ENCODE data around the gene DEF6. TPM values are rescaled to one million over a fixed set of nuclear protein-coding genes. Genes with fewer than 3 reads are reported as not detected.

Gene DEF6, protein sequence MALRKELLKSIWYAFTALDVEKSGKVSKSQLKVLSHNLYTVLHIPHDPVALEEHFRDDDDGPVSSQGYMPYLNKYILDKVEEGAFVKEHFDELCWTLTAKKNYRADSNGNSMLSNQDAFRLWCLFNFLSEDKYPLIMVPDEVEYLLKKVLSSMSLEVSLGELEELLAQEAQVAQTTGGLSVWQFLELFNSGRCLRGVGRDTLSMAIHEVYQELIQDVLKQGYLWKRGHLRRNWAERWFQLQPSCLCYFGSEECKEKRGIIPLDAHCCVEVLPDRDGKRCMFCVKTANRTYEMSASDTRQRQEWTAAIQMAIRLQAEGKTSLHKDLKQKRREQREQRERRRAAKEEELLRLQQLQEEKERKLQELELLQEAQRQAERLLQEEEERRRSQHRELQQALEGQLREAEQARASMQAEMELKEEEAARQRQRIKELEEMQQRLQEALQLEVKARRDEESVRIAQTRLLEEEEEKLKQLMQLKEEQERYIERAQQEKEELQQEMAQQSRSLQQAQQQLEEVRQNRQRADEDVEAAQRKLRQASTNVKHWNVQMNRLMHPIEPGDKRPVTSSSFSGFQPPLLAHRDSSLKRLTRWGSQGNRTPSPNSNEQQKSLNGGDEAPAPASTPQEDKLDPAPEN
- total RNA-seq: 11.6 TPM

DNA sequence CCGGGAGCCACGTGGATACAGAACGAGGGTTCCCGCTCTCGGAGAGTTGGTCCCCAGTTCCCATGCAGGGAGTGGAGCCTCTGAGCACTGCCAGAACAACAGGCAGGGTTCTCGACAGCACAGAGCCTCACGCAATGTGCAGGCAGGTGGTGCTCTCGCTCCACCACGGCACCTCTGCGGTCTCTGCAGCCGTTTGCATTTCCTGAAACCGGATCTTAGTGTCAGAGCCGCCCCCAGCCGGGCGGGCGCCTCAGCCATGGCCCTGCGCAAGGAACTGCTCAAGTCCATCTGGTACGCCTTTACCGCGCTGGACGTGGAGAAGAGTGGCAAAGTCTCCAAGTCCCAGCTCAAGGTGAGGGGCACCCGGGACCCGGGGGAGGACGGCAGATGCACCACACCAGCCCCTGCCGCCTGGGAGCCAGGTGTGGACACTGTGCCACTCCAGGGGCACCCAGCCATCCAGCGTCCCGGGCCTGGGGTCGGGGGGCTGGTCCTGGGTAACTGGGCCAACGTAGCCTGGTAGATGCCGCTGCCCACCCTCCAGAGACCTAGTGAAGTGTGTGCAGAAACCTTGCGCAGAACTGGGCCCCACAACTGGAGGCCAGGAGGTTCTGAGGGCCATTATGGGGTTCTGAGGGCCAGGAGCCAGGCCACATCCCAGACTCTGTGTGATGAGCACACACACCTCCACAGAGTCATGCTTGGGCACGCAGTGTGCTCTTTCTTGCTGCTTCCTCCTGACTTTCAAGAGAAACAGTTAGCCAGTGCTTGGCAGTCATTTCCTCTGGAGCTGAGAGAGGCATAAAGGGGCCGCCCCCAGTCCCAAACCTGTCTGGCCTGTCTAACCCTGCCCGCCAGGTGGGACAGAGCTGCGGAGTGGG lies at the start of gene DEF6:
TSS of gene DEF6 (plus strand) at position 218 of the 881 bp plus-strand sequence. CDS start at position 257, 39 bp downstream.
- ATAC-seq: peak; percentile 94
- intact Hi-C loops (cut with DNase I): no loop called here
- peak; percentile 87 for DNase-seq (ENCODE audit: low spot score)

DNA sequence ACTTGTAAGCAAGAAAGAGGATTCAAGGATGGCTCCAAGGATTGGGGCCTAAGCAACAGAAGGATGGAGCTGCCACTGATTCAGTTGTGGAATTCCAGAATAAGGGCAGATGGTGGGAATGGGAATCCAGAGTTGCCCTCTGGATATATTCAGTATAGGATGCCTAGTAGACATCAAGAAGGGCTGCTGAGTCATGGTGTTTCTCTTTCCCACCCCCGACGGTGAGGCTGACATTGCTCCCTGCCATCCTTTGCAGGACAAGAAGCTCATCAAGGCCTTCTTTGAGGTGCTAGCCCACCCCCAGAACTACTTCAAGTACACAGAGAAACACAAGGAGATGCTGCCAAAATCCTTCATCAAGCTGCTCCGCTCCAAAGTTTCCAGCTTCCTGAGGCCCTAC lies 49.3 kb upstream of the DEF6 start:
- intact Hi-C loops (cut with DNase I): no loop called here
- no peak for ATAC-seq
- DNase-seq (ENCODE audit: low spot score): peak; percentile 28

DNA sequence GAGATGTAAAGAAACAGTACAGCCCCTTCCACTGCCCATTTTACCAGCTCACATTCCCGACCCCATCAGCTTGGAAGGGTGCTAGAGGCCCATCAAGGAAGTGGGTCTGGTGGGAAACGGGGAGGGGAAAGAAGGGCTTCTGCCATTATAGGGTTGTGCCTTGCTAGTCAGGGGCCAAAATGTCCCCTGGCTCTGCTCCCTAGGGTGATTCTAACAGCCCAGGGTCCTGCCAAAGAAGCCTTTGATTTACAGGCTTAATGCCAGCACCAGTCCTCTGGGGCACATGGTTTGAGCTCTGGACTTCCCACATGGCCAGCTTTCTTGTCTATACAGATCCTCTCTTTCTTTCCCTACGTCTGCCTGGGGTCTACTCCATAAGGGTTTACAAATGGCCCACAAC lies 48.7 kb upstream of the DEF6 start:
- ATAC-seq (no peak), DNase-seq (ENCODE audit: low spot score) (no peak)
- intact Hi-C loops (cut with DNase I): no loop called here

DNA sequence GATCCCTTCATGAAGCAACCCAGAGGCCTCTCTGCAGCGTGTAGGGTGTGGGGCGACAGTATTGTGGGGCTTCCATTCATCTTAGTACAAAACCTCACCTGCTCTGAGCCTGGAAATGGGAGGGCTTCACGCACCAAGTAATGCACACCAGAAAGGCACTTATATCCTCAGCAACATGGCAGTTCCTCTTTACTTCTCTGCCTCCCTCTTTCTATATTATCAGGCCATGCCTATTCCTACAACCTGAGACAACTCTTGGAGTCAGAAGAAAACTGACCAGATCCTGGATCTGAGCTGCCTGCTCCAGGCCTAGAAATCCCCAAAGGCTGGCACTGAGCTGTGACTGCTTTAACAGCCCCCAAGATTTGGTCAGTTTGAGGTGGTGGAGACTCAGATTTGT lies 45.7 kb upstream of the DEF6 start:
- ATAC-seq: no peak

DNA sequence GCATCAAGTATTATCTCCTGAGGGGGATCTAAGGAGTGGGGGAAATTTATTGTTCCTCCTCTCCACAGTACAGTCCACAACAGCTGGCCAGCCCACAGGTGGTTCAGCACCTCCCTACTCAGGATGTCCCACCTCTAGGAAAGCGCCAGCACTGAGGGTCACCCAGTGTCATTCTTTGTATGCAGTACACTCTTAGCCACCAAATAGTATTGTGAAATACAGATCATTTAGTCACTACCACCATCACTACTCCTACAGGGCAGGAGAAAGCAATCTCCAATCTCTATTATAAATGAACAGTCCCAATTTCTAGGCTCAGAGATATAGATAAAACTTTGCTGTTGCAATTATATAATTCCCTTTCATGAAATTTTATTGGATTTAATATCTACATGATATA lies 44.4 kb upstream of the DEF6 start:
- intact Hi-C loops (cut with DNase I): no loop called here
- DNase-seq (ENCODE audit: low spot score): peak; percentile 47
- peak; percentile 31 for ATAC-seq

More for the DNA sequence above, 45.7 kb upstream of the DEF6 start:
- intact Hi-C loops (cut with DNase I): no loop called here
- peak; percentile 17 for DNase-seq (ENCODE audit: low spot score)

DNA sequence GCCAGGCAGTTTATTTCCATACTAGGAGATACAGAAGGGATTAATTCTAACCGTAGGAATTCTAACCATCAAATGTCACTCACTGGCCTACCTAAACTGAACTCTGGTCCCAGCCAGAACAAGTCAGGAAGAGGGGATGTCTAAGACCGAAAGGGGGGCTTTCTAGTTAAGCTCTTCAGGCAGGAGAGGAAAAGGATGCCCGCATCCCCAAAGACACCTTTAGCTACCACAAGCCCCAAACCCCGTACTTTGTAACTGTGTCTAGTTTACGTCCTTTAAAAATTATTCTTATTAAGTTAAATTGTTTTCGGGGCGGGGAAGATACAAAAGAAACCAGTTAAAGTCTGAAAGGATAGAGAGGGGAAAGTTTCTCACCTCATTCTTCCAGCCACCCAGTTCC lies 39.3 kb upstream of the DEF6 start:
- ATAC-seq (no peak), DNase-seq (ENCODE audit: low spot score) (no peak)
- intact Hi-C loops (cut with DNase I): no loop called here

DNA sequence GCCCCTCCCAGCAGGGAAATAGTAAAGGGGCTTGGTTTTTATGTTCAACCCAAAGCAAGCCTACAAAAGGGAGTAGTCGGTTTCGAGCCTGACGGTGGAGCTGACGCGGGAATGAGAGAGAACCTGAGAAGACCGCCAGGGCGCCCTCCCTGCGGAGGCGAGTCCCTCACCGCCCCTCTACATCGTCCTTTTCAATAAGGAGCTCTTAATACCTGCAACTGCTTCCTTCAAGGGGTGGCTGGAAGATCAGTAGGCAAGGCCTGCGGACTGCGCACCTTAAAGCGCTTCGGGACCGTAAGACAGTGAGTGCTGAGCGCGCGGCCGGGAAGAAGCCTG lies 38.8 kb upstream of the DEF6 start:
- DNase-seq (ENCODE audit: low spot score): peak; percentile 69
- intact Hi-C loops (cut with DNase I): no loop called here
- peak; percentile 23 for ATAC-seq

DNA sequence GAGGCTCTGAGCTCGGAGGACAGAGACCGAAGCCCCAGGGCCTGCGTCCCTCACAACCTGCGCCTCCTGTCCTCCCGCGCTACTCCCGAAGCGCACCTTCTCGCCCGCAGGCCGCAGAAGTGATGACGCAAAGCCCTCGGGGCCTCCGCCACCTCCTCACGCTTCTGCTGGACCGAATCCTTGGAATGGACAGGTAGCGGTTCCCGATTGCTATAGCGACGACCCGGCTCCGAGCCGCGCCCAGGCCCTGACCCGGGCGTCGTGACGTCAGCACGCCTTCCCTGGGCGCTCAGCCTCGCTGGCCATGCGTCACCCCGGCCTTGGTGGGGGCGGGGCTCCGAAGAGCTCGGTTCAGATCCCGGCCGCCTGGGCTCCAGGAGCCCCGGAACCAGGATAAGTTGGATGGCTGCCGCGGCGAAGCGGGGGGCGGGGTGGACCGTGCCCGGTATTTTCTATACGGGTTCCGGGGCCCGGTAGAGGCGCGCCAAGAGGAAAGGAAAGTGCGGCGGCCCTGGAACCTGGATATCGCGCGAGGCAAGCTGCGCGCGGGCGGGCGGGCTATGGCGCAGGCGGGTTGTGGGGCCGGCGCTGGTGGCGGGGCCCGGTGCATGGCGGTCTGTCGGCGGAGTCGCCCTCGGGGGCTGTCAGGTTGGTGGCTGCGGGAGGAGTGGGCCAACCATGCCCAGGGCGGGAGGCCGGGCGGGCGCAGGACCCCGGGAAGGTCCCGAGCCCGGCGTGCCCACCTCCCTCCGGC lies 38.2 kb upstream of the DEF6 start, which contains the start of gene ZNF76:
TSS of gene ZNF76 (plus strand) at position 542 of the 754 bp plus-strand sequence. CDS start 21,417 bp downstream, outside the sequence.
- intact Hi-C loops (cut with DNase I): no loop called here
- ATAC-seq: peak; percentile 98
- peak; percentile 99 for DNase-seq (ENCODE audit: low spot score)

DNA sequence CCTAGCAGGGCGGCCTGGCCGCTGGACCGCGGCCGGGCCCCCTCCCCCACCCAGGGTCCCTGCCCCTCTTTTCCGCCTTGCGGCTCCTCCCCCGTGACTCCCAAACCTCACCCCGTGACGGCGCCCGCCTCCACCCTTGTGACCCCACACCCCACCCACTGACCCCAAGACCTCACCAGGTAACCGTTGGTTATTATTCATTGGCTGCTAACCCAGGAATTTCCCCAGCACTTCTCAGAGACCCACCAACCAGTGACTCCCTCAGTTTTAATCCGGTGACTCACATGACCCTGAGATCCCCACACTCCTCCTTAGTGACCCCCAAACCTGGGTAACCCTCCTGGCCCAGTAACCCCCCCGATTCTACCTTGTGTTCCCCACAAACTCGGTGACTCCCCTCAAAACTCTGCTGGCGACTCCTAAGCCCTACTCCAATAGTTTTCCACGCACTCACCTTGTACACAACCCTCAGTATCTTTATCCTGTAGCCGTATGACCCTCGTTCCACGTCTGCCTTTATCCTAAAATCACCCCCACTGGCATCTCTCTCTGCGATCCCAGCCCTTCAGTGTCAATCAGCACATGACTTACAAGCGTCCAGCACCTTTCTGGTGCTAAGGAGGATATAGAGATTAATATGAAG lies 37.5 kb upstream of the DEF6 start:
- intact Hi-C loops (cut with DNase I): no loop called here
- ATAC-seq: peak; percentile 65
- DNase-seq (ENCODE audit: low spot score): peak; percentile 87

DNA sequence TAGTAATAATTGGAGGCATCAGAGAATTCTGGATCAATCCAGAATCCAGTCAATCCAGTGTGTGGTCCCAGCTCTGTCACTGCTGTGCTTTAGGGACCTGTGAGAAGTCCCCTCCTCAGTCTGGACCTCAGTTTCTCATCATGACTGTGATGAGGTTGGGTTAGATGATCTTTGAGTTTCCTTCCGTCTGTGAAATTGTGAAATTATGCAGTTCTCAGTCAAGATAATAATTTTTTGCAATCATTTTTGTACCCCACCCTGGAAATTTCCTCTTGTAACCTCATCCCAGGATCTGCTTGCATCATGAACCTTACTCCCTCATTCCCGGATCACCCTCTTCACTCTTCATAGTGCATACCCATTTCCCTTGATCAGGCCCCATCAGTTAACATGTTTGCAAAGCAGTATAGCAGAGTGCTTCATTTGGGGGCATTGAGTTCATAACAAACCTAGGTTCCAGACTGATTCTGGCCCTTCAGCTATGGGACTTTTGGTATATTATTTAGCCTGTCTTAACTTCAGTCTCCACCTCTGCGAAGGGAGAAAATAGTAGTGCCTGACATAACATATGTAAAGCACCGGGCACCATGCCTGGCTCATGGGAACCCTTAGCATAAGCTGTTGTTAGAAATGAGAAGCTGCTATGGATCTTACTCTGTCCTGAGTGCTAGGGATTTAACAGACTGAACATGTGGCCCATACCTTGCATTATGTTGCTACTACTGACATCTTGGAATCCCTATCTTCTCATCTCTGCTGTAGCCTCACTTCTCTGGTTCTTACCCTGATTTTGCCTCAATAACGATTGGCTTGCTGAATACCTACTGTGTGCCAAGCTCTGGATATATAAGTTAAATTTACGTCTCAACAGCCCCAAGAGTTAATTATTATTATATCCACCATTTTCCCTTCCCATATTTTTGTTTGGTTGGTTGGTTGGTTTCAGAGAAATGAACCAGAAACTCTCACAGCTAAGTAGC lies 36.7 kb upstream of the DEF6 start:
- intact Hi-C loops (cut with DNase I): no loop called here
- peak; percentile 2 for ATAC-seq
- no peak for DNase-seq (ENCODE audit: low spot score)

DNA sequence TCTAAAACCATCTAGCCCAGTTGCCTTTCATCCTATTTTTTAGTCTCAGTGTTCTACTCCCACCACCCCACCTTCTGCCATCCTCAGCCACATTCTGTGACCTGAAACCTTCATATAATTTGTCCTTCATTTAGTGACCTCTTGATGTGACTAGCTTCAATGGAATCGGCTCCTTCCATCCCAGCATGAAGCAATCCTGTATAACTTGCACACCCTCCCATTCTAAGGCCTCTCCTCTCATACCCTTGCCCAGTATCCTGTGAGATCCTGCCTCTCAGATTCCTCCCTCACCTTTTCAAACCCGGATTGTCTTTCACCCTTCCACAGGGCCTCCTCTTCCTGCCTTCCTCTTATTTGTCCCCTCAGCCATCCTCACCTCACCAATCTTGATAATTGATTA lies 35.0 kb upstream of the DEF6 start:
- ATAC-seq (no peak), DNase-seq (ENCODE audit: low spot score) (no peak)
- intact Hi-C loops (cut with DNase I): no loop called here

DNA sequence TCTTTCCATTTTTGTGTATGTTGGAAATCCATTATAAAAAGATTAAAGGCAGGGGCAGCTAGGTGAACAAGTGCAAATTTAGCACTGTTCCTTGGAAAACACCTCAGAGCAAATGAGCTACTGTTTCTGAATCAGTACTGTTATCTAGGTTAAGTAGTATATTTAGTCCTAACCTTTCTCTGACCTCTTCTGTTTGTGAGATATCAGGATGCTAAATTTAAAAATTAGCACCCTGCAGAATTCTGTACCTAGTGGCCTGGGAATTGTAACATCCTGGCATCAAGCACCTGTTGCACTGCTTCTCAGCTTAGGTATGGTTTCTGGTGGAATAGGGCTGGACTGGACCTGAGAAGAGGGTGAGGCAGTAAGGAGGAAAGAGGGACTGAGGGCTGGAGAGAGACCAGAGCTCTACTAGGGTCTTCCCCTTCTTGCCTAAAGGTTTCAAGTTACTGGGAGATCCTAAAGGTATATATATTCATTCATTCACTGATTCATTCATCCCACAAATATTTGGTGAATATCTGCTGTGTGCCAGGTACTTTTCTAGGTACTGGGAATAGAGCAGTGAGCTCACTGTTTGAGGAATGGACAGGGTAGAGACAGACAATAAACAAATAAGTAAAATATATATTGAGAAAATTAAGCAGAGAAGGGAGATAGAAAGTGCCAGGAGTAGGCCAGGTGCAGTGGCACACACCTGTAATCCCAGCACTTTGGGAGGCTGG lies 32.9 kb upstream of the DEF6 start:
- intact Hi-C loops (cut with DNase I): no loop called here
- ATAC-seq (no peak), DNase-seq (ENCODE audit: low spot score) (peak; percentile 2)

DNA sequence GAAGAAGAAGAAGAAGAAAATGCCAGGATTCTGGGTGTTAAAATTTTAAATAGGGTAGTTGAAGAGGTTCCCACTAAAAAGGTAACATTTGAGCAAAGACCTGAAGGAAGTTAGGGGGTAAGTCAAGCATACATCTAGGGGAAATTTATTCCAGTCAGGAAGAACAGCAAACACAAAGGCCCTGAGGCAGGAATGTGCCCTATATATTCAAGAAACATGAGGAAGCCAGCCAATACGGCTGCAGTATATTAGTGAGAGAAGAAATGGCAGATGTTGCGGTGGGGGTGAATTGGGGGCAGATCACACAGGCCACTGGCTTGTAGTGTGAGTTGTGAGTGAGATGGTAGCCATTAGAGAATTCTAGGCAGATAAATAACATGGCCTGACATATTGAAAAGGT lies 32.1 kb upstream of the DEF6 start:
- ATAC-seq: no peak
- intact Hi-C loops (cut with DNase I): no loop called here
- no peak for DNase-seq (ENCODE audit: low spot score)

DNA sequence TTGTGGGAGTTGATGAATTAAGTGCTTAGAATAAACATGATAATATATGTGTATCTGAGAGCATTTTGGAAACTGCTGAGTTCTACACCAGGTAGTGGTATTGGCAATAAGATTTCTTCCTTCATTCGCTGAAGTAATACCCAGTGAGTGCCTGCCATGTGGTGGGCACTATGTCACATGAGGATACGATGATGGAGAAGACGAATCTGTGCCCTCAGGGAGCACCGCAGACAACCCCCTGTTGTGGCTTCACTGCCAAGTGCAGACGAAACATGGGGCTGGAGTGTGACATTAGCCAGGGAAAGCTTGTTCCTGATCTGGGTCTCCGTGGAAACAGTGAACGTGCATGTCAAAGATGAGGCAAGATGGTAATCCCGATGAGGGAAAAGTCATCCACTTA lies 30.2 kb upstream of the DEF6 start:
- no peak for ATAC-seq
- intact Hi-C loops (cut with DNase I): no loop called here
- DNase-seq (ENCODE audit: low spot score): peak; percentile 39

DNA sequence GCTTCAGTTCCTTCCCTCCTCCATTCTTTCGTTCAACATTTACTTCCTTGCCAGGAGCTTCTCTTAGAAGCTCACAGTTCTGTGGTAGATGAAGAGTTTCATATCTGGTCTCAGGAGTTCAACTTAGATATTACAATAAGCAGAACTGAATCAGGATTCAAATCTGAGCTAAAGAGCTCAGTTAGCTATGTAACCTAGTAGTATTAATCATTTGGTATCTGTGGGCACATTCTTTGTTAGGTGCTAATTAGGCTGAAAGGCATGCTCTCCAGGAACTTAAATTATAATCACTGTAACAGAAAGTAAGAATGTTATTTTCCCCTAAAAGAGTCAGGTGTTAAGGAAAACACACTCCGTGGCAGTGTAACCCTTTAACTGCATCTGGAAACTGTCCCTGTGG lies 29.7 kb upstream of the DEF6 start:
- no peak for ATAC-seq
- intact Hi-C loops (cut with DNase I): no loop called here
- no peak for DNase-seq (ENCODE audit: low spot score)

DNA sequence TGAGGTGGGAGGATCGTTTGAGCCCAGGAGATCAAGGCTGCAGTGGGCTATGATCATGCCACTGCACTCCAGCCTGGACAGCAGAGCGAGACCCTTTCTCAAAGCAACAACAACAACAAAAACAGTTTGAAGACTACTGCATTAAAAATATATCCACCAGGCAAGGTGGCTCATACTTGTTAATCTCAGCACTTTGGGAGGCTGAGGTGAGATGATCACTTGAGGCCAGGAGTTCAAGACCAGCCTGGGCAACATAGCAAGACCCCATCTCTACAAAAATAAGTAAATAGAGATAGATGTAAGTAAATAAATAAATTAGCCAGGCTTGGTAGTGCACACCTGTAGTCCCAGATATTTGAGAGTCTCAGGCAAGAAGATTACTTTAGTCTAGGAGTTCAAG lies 25.6 kb upstream of the DEF6 start:
- DNase-seq (ENCODE audit: low spot score) (no peak), ATAC-seq (no peak)
- intact Hi-C loops (cut with DNase I): no loop called here
